Smooth muscle cell (in vitro differentiated cells): ENCODE data around the gene DCPS. TPM values are rescaled to one million over a fixed set of nuclear protein-coding genes. Genes with fewer than 3 reads are reported as not detected.

Experiments
- polyA plus RNA-seq: library from polyadenylated mRNA; unstranded; fragments of >200 nt; fragmentation: Nextera tagmentation; extraction: Ambion mirVana; gene quantifications from 2 replicates; pipeline ENCODE4 v1.2.1, GENCODE V29; 2016
- small RNA-seq: library from RNA; depleted of rRNA; stranded (forward); fragments of <200 nt; gene quantifications from one replicate; pipeline ENCODE3, GENCODE V24; 2014
- total RNA-seq: library from RNA; depleted of rRNA; stranded (reverse); fragments of >200 nt; gene quantifications from 2 replicates; pipeline ENCODE4 v1.2.3, GENCODE V29; 2014

Gene DCPS
- total and polyA plus RNA-seq, 2 experiments from 2014 or later = 19.0 to 25.4 TPM

Small RNAs within 50 kb of the gene (small RNA-seq; reads per million reads assigned to genes)
- gene AP001318.3 = not detected

Other genes starting within 250 kb of the DCPS start
- 14.8 and 21.1 TPM in 2 replicates for gene CDON, start 241.2 kb upstream of the DCPS start, total RNA-seq
- gene CDON, start 241.2 kb upstream of the DCPS start, polyA plus RNA-seq = 1.6 and 7.0 TPM in 2 replicates
- gene RPUSD4, start 92.4 kb upstream of the DCPS start, total RNA-seq = 11.1 and 34.1 TPM in 2 replicates
- 7.6 and 8.6 TPM in 2 replicates for gene RPUSD4, start 92.4 kb upstream of the DCPS start, polyA plus RNA-seq
- gene FAM118B, start 92.3 kb upstream of the DCPS start, total RNA-seq = 14.3 and 32.1 TPM in 2 replicates
- gene FAM118B, start 92.3 kb upstream of the DCPS start, polyA plus RNA-seq = 26.1 and 31.6 TPM in 2 replicates
- gene SRPRA, start 35.2 kb upstream of the DCPS start, total RNA-seq = 104 and 115 TPM in 2 replicates
- gene SRPRA, start 35.2 kb upstream of the DCPS start, polyA plus RNA-seq = 106 and 108 TPM in 2 replicates
- gene FOXRED1, start 34.9 kb upstream of the DCPS start, total RNA-seq = 8.1 and 18.6 TPM in 2 replicates
- gene FOXRED1, start 34.9 kb upstream of the DCPS start, polyA plus RNA-seq = 22.1 and 27.9 TPM in 2 replicates
- gene TIRAP, start 21.0 kb upstream of the DCPS start, total RNA-seq = 3.5 and 3.7 TPM in 2 replicates
- gene TIRAP, start 21.0 kb upstream of the DCPS start, polyA plus RNA-seq = 2.9 and 5.1 TPM in 2 replicates
- 36.5 and 60.3 TPM in 2 replicates for gene ST3GAL4, start 51.6 kb downstream of the DCPS start, total RNA-seq
- 58.5 and 60.9 TPM in 2 replicates for gene ST3GAL4, start 51.6 kb downstream of the DCPS start, polyA plus RNA-seq